KMS-11 (cell line): ENCODE data around the gene FAM163A.

Source experiments
- H2AFZ ChIP-seq: fragments of 200-600 bp; sonication (generic); 2 replicates; pipeline ENCODE4 v1.6.1; 2016; ENCODE audit warnings: antibody characterized with exemption, mixed run types, low read depth
- H3K27ac ChIP-seq: fragments of 200-600 bp; sonication (generic); 2 replicates; pipeline ENCODE4 v1.6.1; 2016; ENCODE audit warnings: mild to moderate bottlenecking, mixed run types
- H3K27me3 ChIP-seq: fragments of 200-600 bp; sonication (generic); 2 replicates; pipeline ENCODE4 v1.6.1; 2017; ENCODE audit warnings: mild to moderate bottlenecking, low read depth, mixed run types, moderate library complexity; ENCODE audit not compliant: insufficient read depth
- H3K36me3 ChIP-seq: fragments of 200-600 bp; sonication (generic); 2 replicates; pipeline ENCODE4 v1.6.1; 2017; ENCODE audit warnings: mild to moderate bottlenecking, mixed run types; ENCODE audit not compliant: insufficient read depth
- H3K4me1 ChIP-seq: fragments of 200-600 bp; sonication (generic); 2 replicates; pipeline ENCODE4 v1.6.1; 2016; ENCODE audit warnings: mild to moderate bottlenecking, low read depth, mixed run types; ENCODE audit not compliant: poor library complexity, severe bottlenecking
- H3K4me2 ChIP-seq: fragments of 200-600 bp; sonication (generic); 2 replicates; pipeline ENCODE4 v1.7.0; 2016; ENCODE audit warnings: mild to moderate bottlenecking, mixed run types
- H3K4me3 ChIP-seq: fragments of 200-600 bp; sonication (generic); IDR thresholded peaks from 2 replicates; pipeline ENCODE4 v1.6.1; 2017; ENCODE audit warnings: low read depth, low read length, mixed read lengths; ENCODE audit not compliant: insufficient read depth
- H3K79me2 ChIP-seq: fragments of 200-600 bp; sonication (generic); 2 replicates; pipeline ENCODE4 v1.6.1; 2016; ENCODE audit warnings: low read depth, mixed run types; ENCODE audit not compliant: insufficient read depth
- H3K9ac ChIP-seq: fragments of 200-600 bp; sonication (generic); 2 replicates; pipeline ENCODE4 v1.6.1; 2016; ENCODE audit warnings: mild to moderate bottlenecking, mixed run types
- H4K20me1 ChIP-seq: fragments of 200-600 bp; sonication (generic); 2 replicates; pipeline ENCODE4 v1.6.1; 2016; ENCODE audit warnings: mild to moderate bottlenecking, mixed run types; ENCODE audit not compliant: insufficient read depth
- TF ChIP-seq, protein P1 (sequence below): fragments of 200-600 bp; sonication (generic); conservative IDR thresholded peaks from 2 replicates; pipeline ENCODE4 v1.6.1; 2017; ENCODE audit warnings: low read depth, mild to moderate bottlenecking, antibody characterized with exemption, low read length, moderate library complexity, mixed read lengths

Gene FAM163A

DNA sequence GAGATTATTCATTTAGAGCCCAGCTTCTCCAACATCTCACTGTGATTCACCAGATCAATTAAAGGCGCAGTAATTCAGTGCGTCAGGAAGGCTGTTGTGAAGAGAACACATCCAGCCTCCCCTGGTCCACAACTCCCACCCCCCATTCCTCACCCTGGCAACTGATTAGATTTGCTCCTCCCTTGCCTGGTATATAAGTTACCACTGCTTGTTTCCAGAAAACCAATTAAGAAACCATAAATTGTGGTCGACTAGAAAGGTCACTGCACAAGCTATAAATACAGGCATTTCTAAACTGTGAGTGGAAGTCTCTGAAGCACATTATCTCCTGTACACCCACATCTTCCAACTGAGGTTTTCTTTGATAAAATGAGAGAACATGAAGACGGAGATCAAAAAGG, 41.9 kb downstream of the FAM163A start:
- H2AFZ ChIP-seq = no peak overlapping the region

DNA sequence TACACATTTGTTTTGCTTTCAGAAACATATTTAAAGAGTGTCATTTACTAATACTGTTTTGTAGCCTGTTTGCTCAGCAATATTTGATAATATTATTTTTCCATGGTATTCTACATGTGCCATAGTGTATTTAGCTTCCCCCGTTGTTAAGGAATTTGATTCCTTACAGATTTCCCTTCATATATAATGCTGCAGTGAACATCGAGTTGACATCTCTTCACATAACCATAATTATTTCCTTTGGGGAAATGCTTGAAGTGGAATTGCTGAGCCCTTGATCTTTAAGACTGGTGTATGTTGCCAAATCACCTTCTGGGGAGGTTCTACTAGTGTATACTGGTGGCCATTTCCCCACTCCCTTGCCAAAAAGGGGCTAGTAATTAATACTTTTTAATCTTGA, 42.6 kb downstream of the FAM163A start:
- Histone ChIP-seq H3K36me3 (no peaks in the 10 kb centered on the region), H3K4me1 (no peaks in the 10 kb centered on the region), H3K4me2 (no peak overlapping the region), H3K27me3 (no peaks in the 10 kb centered on the region), H3K4me3 (no peak overlapping the region), H2AFZ (no peak overlapping the region), H3K27ac (no peak overlapping the region), H3K79me2 (no peaks in the 10 kb centered on the region), H3K9ac (no peak overlapping the region), H4K20me1 (no peaks in the 10 kb centered on the region)
- TF ChIP-seq, protein P1, sequence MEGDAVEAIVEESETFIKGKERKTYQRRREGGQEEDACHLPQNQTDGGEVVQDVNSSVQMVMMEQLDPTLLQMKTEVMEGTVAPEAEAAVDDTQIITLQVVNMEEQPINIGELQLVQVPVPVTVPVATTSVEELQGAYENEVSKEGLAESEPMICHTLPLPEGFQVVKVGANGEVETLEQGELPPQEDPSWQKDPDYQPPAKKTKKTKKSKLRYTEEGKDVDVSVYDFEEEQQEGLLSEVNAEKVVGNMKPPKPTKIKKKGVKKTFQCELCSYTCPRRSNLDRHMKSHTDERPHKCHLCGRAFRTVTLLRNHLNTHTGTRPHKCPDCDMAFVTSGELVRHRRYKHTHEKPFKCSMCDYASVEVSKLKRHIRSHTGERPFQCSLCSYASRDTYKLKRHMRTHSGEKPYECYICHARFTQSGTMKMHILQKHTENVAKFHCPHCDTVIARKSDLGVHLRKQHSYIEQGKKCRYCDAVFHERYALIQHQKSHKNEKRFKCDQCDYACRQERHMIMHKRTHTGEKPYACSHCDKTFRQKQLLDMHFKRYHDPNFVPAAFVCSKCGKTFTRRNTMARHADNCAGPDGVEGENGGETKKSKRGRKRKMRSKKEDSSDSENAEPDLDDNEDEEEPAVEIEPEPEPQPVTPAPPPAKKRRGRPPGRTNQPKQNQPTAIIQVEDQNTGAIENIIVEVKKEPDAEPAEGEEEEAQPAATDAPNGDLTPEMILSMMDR = no peak

More for the DNA sequence above, 41.9 kb downstream of the FAM163A start:
- TF ChIP-seq, protein P1 = no peak
- H3K27ac ChIP-seq = no peak overlapping the region
- no peak overlapping the region for H3K9ac ChIP-seq
- no peaks in the 10 kb centered on the region for H3K79me2 ChIP-seq
- H4K20me1 ChIP-seq = no peaks in the 10 kb centered on the region
- no peaks in the 10 kb centered on the region for H3K27me3 ChIP-seq
- H3K4me1 ChIP-seq = no peaks in the 10 kb centered on the region
- H3K4me3 ChIP-seq = no peak overlapping the region
- H3K4me2 ChIP-seq = no peak overlapping the region
- no peaks in the 10 kb centered on the region for H3K36me3 ChIP-seq

DNA sequence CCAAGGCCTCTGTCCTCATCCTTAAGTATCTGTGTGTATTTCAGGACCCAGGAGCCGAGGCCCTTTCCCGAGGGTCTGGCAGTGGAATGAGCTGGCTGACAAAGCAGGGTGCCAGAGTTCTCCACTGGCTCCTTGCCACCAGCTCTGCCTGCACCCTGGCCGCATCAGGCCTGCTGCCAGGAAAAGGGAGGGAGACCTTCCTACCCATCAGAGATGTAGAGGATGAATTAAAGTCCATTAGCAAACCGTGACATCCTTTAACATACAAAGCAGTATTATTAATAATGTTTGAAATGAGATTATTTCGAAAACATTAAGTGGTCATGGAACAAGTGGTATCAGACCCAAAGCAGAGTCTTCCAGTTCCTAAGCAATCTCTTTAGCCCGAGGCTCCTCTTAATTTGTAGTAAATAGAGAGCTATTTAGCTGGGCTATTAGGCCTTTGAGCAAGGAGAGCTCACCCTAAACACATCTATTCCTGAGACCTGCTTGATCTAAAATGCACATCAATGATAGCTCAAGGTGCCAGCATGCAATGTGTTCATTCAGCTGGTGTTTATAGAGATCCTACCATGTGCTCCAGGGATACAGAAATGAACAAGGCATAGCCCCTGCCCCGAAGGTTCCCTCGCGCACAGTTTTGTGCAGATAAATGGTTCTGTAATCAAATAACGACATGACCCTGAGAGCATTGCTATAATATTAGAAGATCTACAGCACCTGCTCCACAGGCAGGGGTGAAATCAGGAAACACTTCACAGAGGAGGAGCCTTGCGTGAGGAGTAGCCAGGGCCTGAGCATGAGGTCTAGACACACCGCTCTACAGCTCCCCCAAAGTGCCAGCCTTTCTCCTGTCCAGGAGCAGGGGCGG, 44.0 kb downstream of the FAM163A start:
- Histone ChIP-seq H3K4me1 (no peaks in the 10 kb centered on the region), H3K27ac (no peak overlapping the region), H2AFZ (no peak overlapping the region), H3K36me3 (no peaks in the 10 kb centered on the region), H4K20me1 (no peaks in the 10 kb centered on the region), H3K79me2 (no peaks in the 10 kb centered on the region), H3K4me2 (no peak overlapping the region), H3K27me3 (no peaks in the 10 kb centered on the region), H3K9ac (no peak overlapping the region), H3K4me3 (no peak overlapping the region)
- TF ChIP-seq, protein P1 = no peak

DNA sequence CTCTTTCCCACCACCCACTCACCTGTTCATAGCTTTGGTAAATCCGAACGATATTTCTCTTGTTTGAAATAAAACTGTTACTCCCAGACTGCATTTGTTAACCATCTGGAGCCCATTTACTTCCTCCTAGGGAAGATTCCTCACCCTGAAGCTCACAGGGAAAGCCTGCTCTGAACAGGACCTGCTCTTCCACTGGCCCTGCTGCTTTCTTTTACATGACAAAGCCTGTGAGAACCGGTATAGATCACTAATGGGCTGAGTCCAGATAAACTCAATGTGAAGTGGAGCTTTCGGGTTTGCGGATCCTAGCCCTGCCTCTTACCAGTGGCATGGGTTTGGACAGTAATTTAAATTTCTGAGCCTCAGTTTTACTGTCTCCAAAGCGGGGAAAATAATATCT, 45.2 kb downstream of the FAM163A start:
- H3K4me1 ChIP-seq = no peaks in the 10 kb centered on the region
- H3K27me3 ChIP-seq = no peaks in the 10 kb centered on the region
- no peaks in the 10 kb centered on the region for H4K20me1 ChIP-seq

More for the DNA sequence above, 45.2 kb downstream of the FAM163A start:
- Histone ChIP-seq H3K79me2 (no peaks in the 10 kb centered on the region), H3K4me2 (no peak overlapping the region), H3K36me3 (no peaks in the 10 kb centered on the region), H2AFZ (no peak overlapping the region), H3K9ac (no peak overlapping the region), H3K4me3 (no peak overlapping the region), H3K27ac (no peak overlapping the region)
- TF ChIP-seq, protein P1 = no peak
